ENCODE measurements around the gene LIPI.
"Not testable (repeated sequence)": the region's sequence is repeated elsewhere in the genome, so short reads cannot be mapped to it uniquely, and the experiment has no call there.

The LIPI gene

DNA sequence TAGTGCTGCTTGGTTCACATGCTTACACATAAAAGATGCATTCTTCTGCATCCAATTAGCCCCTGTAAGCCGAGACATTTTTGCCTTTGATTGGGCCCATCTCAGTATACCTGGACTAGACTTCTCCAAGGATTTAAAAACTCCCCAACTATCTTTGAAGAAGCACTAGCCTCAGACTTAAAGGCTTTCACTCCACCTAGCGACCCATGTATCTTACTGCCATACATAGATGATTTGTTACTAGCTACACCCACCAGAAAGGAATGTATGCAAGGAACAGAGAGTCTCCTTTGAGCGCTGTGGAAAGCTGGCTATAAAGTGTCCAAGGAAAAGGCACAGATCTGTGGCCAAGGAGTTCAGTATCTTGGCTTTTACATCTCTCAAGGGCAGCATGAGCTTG, 91.7 kb downstream of the LIPI start:
- DNase-seq (ENCODE audit: low read depth in 3 of 3), result no peak

DNA sequence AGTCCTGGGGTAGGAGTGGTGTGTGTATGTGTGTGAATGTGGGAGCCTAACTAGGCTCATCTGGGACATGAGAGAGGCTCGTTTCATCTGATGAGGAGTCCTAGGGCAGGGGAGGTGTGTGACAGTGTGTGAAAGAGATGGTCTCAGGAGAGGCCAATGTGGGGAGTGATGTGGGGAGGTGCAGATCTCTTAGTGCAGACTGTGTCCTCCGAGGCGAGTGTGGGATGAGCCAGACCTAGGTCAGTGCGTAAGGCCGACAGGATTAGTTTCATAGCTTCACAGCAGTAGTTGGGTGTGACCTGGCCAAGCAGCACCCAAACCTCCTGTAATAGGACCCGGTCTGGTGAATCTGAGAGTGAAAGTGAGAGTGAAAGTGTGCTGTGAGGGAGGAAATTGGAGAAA, 94.7 kb downstream of the LIPI start:
- DNase-seq (ENCODE audit: low read depth in 3 of 3), result no peak

DNA sequence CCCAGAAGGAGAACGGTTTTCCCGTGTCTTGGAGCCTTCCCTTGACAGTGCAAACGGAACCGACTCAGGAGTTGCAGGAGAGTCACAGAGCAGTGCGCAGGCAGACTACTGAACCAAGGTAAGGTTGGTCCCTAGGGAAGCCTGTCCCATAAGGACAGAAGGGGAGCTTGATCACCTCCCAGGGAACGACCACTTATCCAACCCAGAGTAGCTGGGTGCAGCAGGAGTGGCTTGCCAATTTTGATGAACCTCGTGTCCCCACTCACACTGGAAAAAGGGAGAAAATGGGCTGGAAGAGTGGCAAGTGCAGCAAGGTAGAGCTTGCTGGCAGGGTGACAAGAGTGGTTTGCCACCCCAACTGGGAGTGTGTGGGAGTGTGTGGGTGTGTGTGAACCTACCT, 95.1 kb downstream of the LIPI start:
- no peak for DNase-seq (ENCODE audit: low read depth in 3 of 3)

DNA sequence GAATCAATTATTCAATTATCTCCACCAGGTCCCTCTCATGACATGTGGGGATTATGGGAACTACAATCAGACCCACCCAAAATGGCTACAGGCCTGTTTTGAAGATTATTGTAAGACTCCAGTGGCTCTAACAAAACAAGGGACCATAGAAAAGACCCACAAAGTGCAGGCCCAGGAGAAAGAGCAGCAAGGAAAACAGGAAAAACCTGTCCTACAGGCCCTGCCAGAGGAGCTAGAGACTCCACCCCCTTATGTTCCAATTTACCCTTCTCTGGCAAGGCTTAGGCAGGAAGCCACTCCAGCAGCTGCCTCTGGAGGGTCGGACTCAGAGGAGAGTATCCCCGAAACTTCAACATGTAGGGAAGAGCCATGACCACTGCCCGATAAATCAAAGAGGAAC, 96.5 kb downstream of the LIPI start:
- no peak for DNase-seq (ENCODE audit: low read depth in 3 of 3)

- DNase-seq (ENCODE audit: low read depth in 3 of 3), result not testable (repeated sequence)
Measured at GRCh38 chr21:14104564-14104963, 106.2 kb downstream of the LIPI start.

DNA sequence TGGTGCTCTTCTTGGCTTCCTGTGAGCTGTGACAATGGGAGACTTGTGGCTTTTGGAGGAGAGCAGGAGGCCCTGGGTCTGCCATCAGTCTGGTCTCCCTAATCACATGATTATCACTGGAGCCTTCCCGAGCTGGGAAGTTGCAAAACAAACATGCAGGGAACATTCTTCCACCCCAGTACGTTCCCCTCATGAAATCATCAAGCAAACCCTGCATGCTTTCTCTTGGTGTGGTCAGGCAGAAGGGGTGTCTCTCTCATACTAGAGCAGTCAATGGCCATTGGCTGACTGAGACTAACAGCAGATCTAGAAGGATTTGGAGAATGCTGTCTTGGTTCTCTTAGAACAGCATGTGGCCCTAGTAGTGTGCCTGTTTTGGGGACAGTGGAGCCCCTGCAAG, 111.2 kb downstream of the LIPI start:
- no peak for DNase-seq (ENCODE audit: low read depth in 3 of 3)

DNA sequence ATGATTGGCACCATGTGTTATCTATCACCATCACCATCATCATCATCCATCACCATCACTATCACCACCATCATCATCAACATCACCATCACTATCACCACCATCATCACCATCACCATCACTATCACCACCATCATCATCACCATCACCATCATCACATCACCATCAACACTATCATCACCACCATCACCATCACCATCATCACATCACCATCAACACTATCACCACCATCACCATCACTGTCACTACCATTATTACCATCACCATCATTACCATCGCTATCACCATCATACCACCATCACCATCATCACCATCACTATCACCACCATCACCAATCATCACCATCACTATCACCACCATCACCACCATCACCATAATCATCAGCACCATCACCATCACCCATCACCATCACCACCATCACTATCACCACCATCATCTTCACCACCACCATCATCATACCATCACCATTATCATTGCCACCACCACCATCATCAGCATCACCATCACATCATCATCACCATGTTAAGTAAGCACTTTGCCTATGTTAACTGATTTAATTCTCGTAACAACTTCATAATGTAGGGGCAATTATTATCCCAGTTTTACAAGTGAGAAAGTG, 112.8 kb downstream of the LIPI start:
- no peak for DNase-seq (ENCODE audit: low read depth in 3 of 3)

- DNase-seq (ENCODE audit: low read depth in 3 of 3), result no peak
Measured at GRCh38 chr21:14096577-14096976, 114.2 kb downstream of the LIPI start.

- DNase-seq (ENCODE audit: low read depth in 3 of 3), result no peak
Measured at GRCh38 chr21:14096172-14096571, 114.6 kb downstream of the LIPI start.

DNA sequence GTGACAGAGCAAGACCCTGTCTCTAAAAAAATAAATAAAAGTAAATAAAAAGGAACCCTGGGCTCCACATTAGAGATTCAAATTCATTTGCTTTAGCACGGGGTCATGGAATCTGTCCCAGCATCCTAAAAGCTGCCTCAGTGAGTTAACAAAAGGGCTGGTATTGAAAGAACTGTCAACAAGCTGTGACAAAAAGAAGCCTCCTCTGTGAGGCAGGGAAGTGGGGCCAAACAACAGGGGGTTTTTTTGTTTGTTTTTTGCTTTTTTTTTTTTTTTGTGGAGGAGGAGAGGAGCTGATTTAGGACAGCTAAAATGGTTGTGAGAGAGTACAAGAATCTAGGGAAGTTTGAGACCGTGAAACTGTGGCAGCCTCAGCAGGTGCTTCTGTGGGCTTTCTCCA, 115.7 kb downstream of the LIPI start:
- no peak for DNase-seq (ENCODE audit: low read depth in 3 of 3)

- DNase-seq (ENCODE audit: low read depth in 3 of 3), result no peak
Measured at GRCh38 chr21:14092834-14093560, 117.8 kb downstream of the LIPI start.

- not testable (repeated sequence) for DNase-seq (ENCODE audit: low read depth in 3 of 3)
Measured at GRCh38 chr21:14090184-14090583, 120.6 kb downstream of the LIPI start.

- no peak for DNase-seq (ENCODE audit: low read depth in 3 of 3)
Measured at GRCh38 chr21:14088391-14088790, 122.4 kb downstream of the LIPI start.

GRCh38 chr21:14086553-14086952, 124.2 kb downstream of the LIPI start:
- DNase-seq (ENCODE audit: low read depth in 3 of 3), result no peak

DNA sequence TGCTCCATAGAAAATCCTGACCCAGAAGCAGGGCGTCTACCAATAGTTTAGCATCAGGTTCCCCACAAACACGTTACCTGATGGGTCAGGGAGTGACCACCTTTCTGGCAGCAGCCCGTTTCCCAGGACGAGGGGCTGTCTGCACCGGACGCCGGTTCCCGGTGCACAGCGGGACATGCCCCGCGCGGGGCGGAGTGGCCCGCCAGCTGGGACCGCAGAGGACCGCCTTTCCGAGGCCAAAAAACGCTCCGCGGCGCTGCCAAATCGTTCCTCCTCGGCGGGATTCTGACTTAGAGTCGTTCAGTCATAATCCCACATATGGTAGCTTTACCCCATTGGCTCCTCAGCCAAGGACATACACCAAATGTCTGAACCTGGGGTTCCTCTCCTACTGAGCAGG, 126.1 kb downstream of the LIPI start:
- DNase-seq (ENCODE audit: low read depth in 3 of 3), result no peak

DNA sequence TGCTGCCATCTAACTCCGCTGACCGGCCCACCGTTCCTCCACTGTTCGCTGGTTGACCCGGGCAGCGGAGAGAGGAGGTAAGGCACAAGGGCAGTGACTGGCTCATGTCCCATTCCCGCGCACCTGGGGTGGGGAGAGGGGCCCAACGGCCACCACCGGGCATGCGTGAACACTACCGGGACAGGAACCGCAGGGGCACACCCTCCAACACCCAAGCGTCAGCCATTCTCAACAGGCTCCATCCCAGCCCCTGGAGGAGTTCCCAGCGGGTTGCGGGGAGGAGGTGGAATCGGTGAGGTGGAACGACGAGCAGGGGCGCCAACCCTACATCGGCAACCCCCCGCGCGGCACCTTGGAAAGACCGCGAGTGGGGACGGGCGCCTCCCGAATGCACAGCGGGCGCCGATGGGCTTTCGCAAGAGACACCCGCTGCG, 126.7 kb downstream of the LIPI start:
- DNase-seq (ENCODE audit: low read depth in 3 of 3), result no peak

DNA sequence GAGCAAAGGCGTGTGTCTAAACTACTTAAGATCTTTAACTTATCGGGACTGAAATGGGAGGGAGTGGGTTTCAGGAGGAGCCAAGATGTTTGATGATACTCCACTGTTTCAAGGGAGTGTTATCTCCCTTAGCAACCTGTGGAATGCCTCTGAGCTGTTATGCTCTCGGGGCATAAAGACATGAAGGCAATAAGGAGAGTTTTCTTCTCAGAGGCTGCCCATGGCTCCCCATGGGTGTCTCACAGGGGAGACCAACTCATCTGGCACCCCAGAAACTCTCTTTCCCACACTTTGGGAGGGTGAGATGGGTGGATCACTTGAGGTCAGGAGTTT, 130.0 kb downstream of the LIPI start:
- DNase-seq (ENCODE audit: low read depth in 3 of 3), result no peak

GRCh38 chr21:14080040-14080763, 130.6 kb downstream of the LIPI start:
- no peak for DNase-seq (ENCODE audit: low read depth in 3 of 3)

DNA sequence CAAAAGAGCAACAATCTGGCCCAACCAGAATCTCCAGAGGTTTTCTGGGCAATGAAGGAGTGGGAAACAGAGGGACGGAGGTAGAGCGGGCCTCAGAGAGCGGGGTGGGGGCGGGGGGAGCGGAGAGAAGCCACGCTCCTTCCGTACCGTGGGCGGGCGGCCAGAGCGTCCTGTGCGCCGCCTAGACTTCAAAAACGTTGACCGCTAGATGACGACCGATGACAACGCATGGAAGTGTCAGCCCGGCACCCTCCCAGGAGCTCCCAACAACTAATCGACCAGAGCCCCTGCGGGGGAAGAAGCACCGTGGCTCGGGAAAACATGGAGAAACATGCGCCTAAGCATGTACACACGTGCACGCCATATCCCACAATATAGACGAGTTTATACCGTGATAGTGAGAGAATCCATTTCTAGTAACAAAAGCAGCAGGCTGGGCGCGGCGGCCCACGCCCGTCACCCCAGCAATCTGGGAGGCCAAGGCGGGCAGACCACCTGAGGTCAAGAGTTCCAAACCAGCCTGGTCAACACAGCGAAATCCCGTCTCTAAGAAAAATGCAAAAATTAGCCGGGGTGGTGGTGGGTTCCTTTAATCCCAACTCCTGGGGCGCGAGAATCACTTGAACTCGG, 131.9 kb downstream of the LIPI start:
- DNase-seq (ENCODE audit: low read depth in 3 of 3), result no peak

DNA sequence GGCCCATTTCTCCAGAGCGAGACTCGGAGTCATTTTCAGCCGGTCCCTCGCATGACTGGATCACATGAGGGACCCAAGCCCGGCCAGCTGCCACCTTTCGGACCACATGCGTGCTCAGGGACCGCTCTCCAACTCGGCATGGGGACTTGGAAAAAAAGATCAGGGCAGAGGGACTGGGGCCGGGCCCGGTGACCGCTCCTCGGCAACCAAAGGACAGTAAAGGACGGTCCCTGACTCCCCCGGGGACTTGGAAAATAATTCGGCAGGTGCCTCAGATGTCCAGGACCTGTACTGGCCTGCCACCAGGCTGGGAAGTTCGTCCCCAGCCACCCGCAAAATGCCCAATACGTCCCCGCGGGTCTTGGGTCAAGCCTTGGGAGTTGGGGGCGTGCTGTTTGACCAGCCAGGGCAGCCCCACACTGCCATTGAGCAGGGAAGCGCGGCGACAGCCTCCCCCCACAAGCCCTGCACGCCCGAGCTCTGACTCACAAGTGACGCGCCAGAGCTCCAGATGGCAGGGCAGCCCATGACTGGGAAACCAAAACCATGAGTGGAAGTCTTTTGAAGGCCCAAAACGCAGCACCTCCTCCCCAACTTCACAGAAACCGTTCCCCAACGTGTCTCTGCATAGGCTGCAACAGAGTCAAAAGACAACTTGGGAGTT, 134.5 kb downstream of the LIPI start:
- DNase-seq (ENCODE audit: low read depth in 3 of 3), result no peak

DNA sequence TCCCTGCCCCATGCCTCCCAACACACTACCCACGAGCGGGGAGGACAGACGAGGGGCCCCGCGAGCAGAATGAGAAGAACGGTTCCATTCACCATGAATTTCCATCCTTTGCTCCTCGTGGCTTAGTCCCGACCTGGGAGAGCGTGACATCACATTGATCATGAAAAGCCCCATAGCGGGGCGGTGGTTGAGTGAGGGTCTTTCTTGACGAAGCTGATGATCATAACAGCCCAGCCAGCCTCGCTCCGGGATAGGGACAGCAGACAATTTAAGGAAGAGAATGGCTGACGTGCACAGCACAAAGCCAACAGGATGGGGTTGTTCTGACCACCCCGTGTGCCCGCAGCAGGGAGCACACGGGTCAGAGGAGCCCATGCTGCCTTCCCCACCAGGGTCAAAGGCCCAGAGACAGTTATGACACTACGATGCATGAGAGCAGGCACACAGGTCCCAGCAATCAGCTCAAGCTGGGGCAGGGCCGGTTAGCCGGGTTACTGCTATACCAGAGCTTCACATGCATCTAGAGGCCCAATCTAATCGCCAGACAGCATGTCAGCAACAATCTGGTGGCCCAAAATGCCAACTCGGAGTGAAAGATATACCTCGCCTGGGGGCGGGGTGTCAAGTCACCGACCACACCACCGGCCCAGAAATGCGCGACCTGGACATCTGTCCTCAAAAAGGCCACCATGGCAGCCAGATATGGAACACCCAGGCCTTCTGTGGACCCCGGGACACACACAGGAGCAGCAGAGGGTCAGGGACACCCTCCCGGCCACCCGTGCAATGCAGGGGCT, 135.2 kb downstream of the LIPI start:
- DNase-seq (ENCODE audit: low read depth in 3 of 3), result no peak
